Non-pigmented ciliary epithelial cell (primary cell): ENCODE data around the gene GLI3.

Experiments used
- DNase-seq: peaks from one replicate; pipeline ENCODE4 v3.0.0-alpha.2; 2010; ENCODE audit warnings: low read depth

The GLI3 gene

GRCh38 chr7:42236976-42237810 is at the start of gene GLI3:
GLI3 (minus strand) TSS chr7:42237209; CDS start chr7:42223253, 13,956 bp downstream.
- DNase-seq, result no peak

GRCh38 chr7:42285383-42285824 is 48.4 kb upstream of the GLI3 start:
- no peak for DNase-seq

- DNase-seq, result no peak
Observed at GRCh38 chr7:42283553-42283952, 46.5 kb upstream of the GLI3 start.

GRCh38 chr7:42278344-42278743 is 41.3 kb upstream of the GLI3 start:
- DNase-seq, result no peak

GRCh38 chr7:42274053-42274452 is 37.0 kb upstream of the GLI3 start:
- DNase-seq, result peak; percentile 50

GRCh38 chr7:42272793-42273665 is 36.0 kb upstream of the GLI3 start:
- DNase-seq, result no peak

GRCh38 chr7:42269161-42269560 is 32.2 kb upstream of the GLI3 start:
- no peak for DNase-seq

- DNase-seq, result no peak
Observed at GRCh38 chr7:42264702-42265101, 27.7 kb upstream of the GLI3 start.

GRCh38 chr7:42263971-42264370 is 27.0 kb upstream of the GLI3 start:
- no peak for DNase-seq

- DNase-seq, result no peak
Observed at GRCh38 chr7:42262964-42263363, 26.0 kb upstream of the GLI3 start.

GRCh38 chr7:42254217-42254616 is 17.2 kb upstream of the GLI3 start:
- no peak for DNase-seq

- DNase-seq, result no peak
Observed at GRCh38 chr7:42253316-42253715, 16.3 kb upstream of the GLI3 start.

GRCh38 chr7:42250411-42250810 is 13.4 kb upstream of the GLI3 start:
- DNase-seq, result no peak

GRCh38 chr7:42248579-42248978 is 11.6 kb upstream of the GLI3 start:
- no peak for DNase-seq

GRCh38 chr7:42247301-42247700 is 10.3 kb upstream of the GLI3 start:
- peak; percentile 75 for DNase-seq

GRCh38 chr7:42244828-42245227 is 7.8 kb upstream of the GLI3 start:
- DNase-seq, result no peak

GRCh38 chr7:42242381-42242780 is 5.4 kb upstream of the GLI3 start:
- DNase-seq, result no peak

- no peak for DNase-seq
Observed at GRCh38 chr7:42241424-42241823, 4.4 kb upstream of the GLI3 start.

GRCh38 chr7:42240416-42240815 is 3.4 kb upstream of the GLI3 start:
- no peak for DNase-seq

GRCh38 chr7:42238709-42239366 is 1.8 kb upstream of the GLI3 start:
- no peak for DNase-seq

- no peak for DNase-seq
Observed at GRCh38 chr7:42237811-42238541, 967 bp upstream of the GLI3 start.
